GM18907 (cell line): ENCODE results near the gene QPRT.
"Not testable (repeated sequence)": the region's sequence is repeated elsewhere in the genome, so short reads cannot be mapped to it uniquely, and the experiment has no call there.

Experiments used
- ATAC-seq: cut with Tn5 transposase; IDR thresholded peaks from one replicate; pipeline ENCODE4 v1.9.1; 2021; ENCODE audit warnings: mild to moderate bottlenecking, moderate library complexity; ENCODE audit not compliant: unreplicated experiment

The QPRT gene

DNA sequence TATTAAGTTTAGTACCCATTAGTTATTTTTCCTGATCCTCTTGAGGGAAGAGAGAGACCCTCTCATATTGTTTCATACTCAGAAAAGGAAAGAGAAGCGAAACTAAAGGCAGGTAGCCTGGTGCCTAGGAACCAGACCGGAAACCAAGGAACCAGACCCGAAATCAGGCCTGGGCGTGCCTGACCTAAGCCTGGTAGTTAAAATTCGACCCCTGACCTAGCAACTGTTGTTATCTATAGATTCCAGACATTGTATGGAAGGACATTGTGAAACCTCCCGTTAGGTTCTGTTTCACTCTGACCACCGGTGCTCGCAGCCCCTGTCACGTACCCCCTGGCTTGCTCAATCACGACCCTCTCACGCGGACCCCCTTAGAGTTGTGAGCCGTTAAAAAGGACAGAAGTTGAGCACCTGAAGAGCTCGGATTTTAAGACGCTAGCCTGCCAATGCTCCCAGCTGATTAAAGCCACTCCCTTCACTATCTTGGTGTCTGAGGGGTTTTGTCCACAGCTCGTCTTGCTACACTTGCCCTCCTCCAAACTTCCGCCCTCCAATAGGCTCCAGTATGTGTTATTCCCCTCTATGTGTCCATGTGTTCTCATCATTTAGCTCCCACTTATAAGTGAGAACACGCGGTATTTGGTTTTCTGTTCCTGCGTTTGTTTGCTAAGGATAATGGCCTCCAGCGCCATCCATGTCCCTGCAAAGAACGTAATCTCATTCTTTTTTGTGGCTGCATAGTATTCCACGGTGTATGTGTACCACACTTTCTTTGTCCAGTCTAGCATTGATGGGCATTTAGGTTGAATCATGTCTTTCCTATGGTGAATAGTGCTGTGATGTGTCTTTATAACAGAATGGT lies 10.7 kb downstream of the QPRT start:
- not testable (repeated sequence) for ATAC-seq

- not testable (repeated sequence) for ATAC-seq
Measured at GRCh38 chr16:29692606-29693005, 13.6 kb downstream of the QPRT start.

- ATAC-seq, result no peak
Measured at GRCh38 chr16:29694384-29695195, 15.6 kb downstream of the QPRT start.

GRCh38 chr16:29695675-29696074 lies 16.7 kb downstream of the QPRT start:
- ATAC-seq, result not testable (repeated sequence)

- ATAC-seq, result no peak
Measured at GRCh38 chr16:29696881-29697331, 17.9 kb downstream of the QPRT start.

- ATAC-seq, result no peak
Measured at GRCh38 chr16:29697391-29697790, 18.4 kb downstream of the QPRT start.

DNA sequence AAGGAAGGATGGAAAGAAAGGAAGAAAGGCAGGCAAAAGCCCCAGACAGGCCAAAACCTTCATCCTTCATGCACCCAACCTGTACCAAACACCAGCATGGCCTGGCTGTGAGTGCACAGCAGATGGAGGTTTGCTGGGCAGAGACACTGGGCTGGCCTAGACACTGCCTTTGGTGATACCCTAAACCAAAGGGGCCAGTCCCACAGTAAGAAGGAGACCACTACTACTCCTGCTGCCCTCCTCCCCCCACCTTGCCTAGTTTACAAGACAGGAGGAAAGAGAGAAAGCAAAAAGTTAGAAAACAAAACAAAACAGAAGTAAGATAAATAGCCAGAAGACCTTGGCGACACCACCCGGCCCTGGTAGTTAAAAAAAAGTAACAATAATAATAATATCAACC lies 19.1 kb downstream of the QPRT start:
- no peak for ATAC-seq

GRCh38 chr16:29698484-29699323 lies 19.7 kb downstream of the QPRT start:
- ATAC-seq, result no peak

GRCh38 chr16:29699324-29700219 lies 20.6 kb downstream of the QPRT start:
- no peak for ATAC-seq

- ATAC-seq, result no peak
Measured at GRCh38 chr16:29700253-29700987, 21.4 kb downstream of the QPRT start.

- ATAC-seq, result no peak
Measured at GRCh38 chr16:29701214-29701555, 22.2 kb downstream of the QPRT start.

DNA sequence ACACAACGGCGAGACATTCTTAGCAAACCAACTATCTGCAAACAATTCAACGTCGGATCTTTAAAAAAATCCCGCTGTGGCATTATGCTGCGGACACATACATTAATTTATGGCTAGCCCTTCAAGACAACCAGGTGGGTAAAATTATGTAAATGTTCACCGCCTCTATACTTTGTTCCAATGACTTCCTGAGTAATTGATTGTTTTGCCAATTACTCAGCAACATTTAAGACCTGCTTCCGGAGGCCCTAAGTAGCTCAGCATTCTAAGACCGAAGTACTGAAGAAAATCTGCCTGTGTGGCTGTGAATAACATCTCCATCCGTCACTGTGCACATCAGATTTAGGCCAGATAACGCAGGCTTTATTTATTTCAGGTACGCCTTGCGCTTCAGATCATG lies 23.3 kb downstream of the QPRT start:
- ATAC-seq, result peak; percentile 49

GRCh38 chr16:29705030-29705429 lies 26.1 kb downstream of the QPRT start:
- no peak for ATAC-seq

DNA sequence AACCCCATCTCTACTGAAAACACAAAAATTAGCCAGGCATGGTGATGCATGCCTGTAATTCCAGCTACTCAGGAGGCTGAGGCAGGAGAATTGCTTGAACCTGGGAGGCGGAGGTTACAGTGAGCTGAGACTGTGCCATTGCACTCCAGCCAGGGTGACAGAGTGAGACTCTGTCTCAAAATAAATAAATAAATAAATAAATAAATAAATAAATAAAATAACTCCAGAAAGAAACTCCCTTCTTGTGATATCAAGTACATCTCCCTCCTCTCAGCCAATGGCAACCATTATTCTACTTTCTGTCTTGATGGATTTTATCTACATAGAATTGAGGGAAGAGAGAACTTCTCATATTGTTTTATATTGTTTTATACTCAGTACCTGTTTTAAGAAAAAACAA lies 28.2 kb downstream of the QPRT start:
- not testable (repeated sequence) for ATAC-seq

DNA sequence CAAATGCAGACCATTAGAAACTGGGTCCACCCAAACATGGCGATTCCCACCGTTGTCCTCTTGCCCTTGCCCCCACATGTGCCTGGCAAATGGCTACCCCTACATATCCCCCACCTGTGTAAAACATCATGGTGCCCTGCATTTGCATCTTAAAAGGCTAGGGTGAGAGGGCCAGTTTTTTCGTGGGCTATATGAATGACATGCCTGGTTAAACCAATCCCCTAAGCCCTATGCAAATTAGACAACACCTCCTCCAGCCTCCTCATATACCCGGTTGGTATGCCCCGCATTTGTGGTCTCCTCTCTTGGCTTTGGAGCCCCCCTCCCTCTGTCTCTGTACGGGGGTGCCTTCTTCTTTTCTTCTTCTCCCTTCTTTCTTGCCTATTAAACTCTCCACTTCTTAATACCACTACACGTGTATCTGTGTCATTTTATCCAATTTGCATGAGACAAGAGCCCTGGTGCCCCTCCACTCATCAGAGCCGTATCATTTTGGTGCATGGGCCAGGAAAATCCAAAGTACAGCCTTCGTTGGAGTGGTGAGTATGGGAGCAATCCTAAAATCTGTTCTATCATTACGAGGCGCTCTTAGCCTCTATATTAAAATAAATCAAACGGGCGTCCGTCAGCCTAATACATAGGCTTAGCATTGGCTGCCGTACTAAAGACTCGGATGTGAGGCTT lies 30.1 kb downstream of the QPRT start:
- no peak for ATAC-seq

DNA sequence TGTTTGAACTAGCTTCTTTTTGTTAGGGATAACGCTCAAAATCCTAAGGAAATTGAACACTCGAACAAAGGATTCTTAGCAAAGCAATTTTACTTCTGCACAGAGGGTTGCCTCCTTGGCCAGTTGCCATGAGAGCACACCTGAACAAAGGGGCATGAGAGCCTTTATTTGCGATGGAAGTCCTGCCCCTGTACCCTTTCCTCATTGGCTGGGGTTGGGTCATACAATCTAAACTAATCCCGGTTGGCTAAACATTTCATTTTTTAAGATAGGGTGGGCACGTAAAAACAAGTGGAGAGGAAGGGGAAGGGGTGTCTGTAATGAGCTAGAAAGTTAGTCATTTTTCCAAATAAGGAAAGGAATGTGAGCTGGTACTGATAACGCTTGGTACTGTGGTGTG lies 30.7 kb downstream of the QPRT start:
- not testable (repeated sequence) for ATAC-seq

- ATAC-seq, result no peak
Measured at GRCh38 chr16:29710227-29711219, 31.5 kb downstream of the QPRT start.

- no peak for ATAC-seq
Measured at GRCh38 chr16:29712809-29713208, 33.8 kb downstream of the QPRT start.
